ENCODE results near the gene TESMIN. TPM values are rescaled to one million over a fixed set of nuclear protein-coding genes. Genes with fewer than 3 reads are reported as not detected.

TESMIN gene, protein sequence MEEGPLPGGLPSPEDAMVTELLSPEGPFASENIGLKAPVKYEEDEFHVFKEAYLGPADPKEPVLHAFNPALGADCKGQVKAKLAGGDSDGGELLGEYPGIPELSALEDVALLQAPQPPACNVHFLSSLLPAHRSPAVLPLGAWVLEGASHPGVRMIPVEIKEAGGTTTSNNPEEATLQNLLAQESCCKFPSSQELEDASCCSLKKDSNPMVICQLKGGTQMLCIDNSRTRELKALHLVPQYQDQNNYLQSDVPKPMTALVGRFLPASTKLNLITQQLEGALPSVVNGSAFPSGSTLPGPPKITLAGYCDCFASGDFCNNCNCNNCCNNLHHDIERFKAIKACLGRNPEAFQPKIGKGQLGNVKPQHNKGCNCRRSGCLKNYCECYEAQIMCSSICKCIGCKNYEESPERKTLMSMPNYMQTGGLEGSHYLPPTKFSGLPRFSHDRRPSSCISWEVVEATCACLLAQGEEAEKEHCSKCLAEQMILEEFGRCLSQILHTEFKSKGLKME
- total RNA-seq = 10.3 TPM

GRCh38 chr11:68751331-68751856, at the start of gene TESMIN:
Gene TESMIN, minus strand, starts transcription at chr11:68751520. Its CDS starts 860 bp downstream, at chr11:68750660.

GRCh38 chr11:68684385-68685356, 66.6 kb downstream of the TESMIN start, which contains the start of gene GAL:
Gene GAL, plus strand, starts transcription at chr11:68684544. Its CDS starts 380 bp downstream, at chr11:68684924.

Other genes with a start within 250 kb of the TESMIN start
- not detected for gene GAL, start 67.0 kb downstream of the TESMIN start, total RNA-seq
- gene CPT1A, start 90.4 kb upstream of the TESMIN start, total RNA-seq = 40.7 TPM
- gene MRPL21, start 152.3 kb upstream of the TESMIN start, total RNA-seq = 60.3 TPM
- gene IGHMBP2, start 152.4 kb upstream of the TESMIN start, total RNA-seq = 18.0 TPM
- not detected for gene MRGPRD, start 229.5 kb upstream of the TESMIN start, total RNA-seq

All from metanephros (tissue), 1 donor.